Parathyroid adenoma (tissue), 2 donors: ENCODE results near the gene SCYGR6.

Experiments used
- H2AFZ ChIP-seq: fragments of 300-600 bp; sonication (generic); one replicate; pipeline ENCODE4 v1.7.0; 2017; ENCODE audit warnings: antibody characterized with exemption, mild to moderate bottlenecking
- H3K27ac ChIP-seq: fragments of 300-600 bp; sonication (generic); one replicate; pipeline ENCODE4 v1.7.0; 2017
- H3K27me3 ChIP-seq: fragments of 300-600 bp; sonication (generic); one replicate; pipeline ENCODE4 v1.7.0; 2017; ENCODE audit warnings: low read length; ENCODE audit not compliant: control insufficient read depth, insufficient read depth
- H3K36me3 ChIP-seq: fragments of 300-600 bp; sonication (generic); one replicate; pipeline ENCODE4 v1.7.0; 2017; ENCODE audit warnings: low read length; ENCODE audit not compliant: control insufficient read depth, insufficient read depth
- H3K4me1 ChIP-seq: fragments of 300-600 bp; sonication (generic); one replicate; pipeline ENCODE4 v1.7.0; 2017; ENCODE audit warnings: control low read depth
- H3K4me2 ChIP-seq: fragments of 300-600 bp; sonication (generic); one replicate; pipeline ENCODE4 v1.7.0; 2017; ENCODE audit warnings: low read length
- H3K4me3 ChIP-seq: fragments of 300-600 bp; sonication (generic); one replicate; pipeline ENCODE4 v1.7.0; 2017; ENCODE audit warnings: low read depth, low read length
- H3K79me2 ChIP-seq: fragments of 300-600 bp; sonication (generic); one replicate; pipeline ENCODE4 v1.7.0; 2017; ENCODE audit warnings: control low read depth
- H3K9ac ChIP-seq: fragments of 300-600 bp; sonication (generic); one replicate; pipeline ENCODE4 v1.7.0; 2017; ENCODE audit warnings: mild to moderate bottlenecking
- H3K9me3 ChIP-seq: fragments of 300-600 bp; sonication (generic); one replicate; pipeline ENCODE4 v1.7.0; 2017; ENCODE audit warnings: low read length; ENCODE audit not compliant: control insufficient read depth
- TF ChIP-seq, protein P1 (sequence below): fragments of 300-600 bp; sonication (generic); IDR thresholded peaks from one replicate; pipeline ENCODE4 v1.7.0; 2017; ENCODE audit warnings: antibody characterized with exemption, mild to moderate bottlenecking
- donor health status: primary hyperparathyroidism.

SCYGR6 gene

DNA sequence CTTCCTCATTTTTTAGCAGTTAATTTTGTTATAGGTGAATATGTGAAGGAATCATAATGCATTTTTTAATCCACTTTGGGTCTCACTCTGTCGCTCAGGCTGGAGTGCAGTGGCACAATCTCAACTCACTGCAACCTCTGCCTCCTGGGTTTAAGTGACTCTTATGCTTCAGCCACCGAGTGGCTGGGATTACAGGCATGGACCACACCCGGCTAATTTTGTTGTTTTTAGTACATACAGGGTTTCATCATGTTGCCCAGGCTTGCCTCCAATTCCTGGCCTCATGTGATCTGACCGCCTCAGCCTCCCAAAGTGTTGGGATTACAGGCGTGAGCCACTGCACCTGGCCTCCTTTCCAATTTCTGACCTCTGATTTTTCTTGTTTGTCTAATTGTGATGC is 40.3 kb downstream of the SCYGR6 start:
- H3K9me3 ChIP-seq, result no peaks in the 10 kb centered on the region
- H3K79me2 ChIP-seq, result no peaks in the 10 kb centered on the region
- no peak overlapping the region for H3K27ac ChIP-seq
- H2AFZ ChIP-seq, result no peak overlapping the region
- no peaks in the 10 kb centered on the region for H3K27me3 ChIP-seq
- H3K4me1 ChIP-seq, result no peaks in the 10 kb centered on the region
- H3K36me3 ChIP-seq, result no peaks in the 10 kb centered on the region
- no peak overlapping the region for H3K4me3 ChIP-seq
- TF ChIP-seq, protein P1, sequence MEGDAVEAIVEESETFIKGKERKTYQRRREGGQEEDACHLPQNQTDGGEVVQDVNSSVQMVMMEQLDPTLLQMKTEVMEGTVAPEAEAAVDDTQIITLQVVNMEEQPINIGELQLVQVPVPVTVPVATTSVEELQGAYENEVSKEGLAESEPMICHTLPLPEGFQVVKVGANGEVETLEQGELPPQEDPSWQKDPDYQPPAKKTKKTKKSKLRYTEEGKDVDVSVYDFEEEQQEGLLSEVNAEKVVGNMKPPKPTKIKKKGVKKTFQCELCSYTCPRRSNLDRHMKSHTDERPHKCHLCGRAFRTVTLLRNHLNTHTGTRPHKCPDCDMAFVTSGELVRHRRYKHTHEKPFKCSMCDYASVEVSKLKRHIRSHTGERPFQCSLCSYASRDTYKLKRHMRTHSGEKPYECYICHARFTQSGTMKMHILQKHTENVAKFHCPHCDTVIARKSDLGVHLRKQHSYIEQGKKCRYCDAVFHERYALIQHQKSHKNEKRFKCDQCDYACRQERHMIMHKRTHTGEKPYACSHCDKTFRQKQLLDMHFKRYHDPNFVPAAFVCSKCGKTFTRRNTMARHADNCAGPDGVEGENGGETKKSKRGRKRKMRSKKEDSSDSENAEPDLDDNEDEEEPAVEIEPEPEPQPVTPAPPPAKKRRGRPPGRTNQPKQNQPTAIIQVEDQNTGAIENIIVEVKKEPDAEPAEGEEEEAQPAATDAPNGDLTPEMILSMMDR, result no peak
- no peak overlapping the region for H3K9ac ChIP-seq
- no peak overlapping the region for H3K4me2 ChIP-seq

DNA sequence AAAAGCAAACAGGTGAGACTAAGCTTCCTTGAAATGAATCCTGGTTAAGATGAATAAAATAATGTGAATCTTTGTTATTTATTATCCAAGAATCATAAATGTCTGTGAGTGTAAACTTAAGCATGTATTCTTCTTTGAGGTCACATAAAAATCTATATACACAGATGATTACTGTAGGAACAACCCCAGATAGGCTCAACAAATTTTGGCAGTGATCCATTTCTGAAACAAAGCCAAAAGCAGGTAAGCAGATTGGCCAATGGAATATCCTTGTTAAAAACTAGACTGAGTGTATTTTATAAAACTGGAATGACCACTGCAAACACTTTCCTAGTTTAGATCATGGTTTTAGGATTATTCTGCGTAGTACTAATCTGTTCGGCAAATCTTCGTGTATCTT is 46.6 kb downstream of the SCYGR6 start:
- no peak overlapping the region for H2AFZ ChIP-seq
- H3K79me2 ChIP-seq, result no peaks in the 10 kb centered on the region
- no peak overlapping the region for H3K4me3 ChIP-seq
- no peaks in the 10 kb centered on the region for H3K27me3 ChIP-seq
- no peaks in the 10 kb centered on the region for H3K9me3 ChIP-seq
- TF ChIP-seq, protein P1, result no peak
- H3K27ac ChIP-seq, result no peak overlapping the region
- H3K4me2 ChIP-seq, result no peak overlapping the region
- H3K9ac ChIP-seq, result no peak overlapping the region
- H3K36me3 ChIP-seq, result no peaks in the 10 kb centered on the region
- no peaks in the 10 kb centered on the region for H3K4me1 ChIP-seq

DNA sequence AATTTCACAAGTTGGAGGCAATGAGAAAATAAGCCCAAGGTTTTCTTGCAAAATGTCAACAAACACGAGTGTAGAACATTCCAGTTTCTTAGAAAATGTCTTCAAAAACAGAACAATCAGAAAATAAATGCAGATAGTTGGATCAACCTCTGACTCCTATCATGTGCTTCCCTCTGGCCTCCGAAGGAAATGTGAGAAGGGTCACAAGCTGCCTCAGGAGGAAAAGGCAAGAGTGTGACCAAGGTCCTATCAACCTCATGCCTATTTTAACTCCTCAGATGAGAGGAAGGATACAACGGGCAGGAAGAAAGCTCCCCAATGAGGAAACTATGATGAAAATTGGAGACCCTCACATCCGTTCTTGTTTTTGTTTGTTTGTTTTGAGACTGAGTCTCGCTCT is 50.1 kb downstream of the SCYGR6 start:
- Histone ChIP-seq H3K9me3 (no peaks in the 10 kb centered on the region), H3K9ac (no peak overlapping the region), H3K4me1 (no peaks in the 10 kb centered on the region), H3K27me3 (no peaks in the 10 kb centered on the region), H3K4me3 (no peak overlapping the region), H3K79me2 (no peaks in the 10 kb centered on the region), H3K27ac (no peak overlapping the region), H2AFZ (no peak overlapping the region), H3K4me2 (no peak overlapping the region), H3K36me3 (no peaks in the 10 kb centered on the region)
- TF ChIP-seq, protein P1, result no peak
